Progenitor cell of endocrine pancreas (in vitro differentiated cells): ENCODE measurements around the gene MRPL2. TPM values are rescaled to one million over a fixed set of nuclear protein-coding genes. Genes with fewer than 3 reads are reported as not detected.

Experiments
- DNase-seq: peaks from one replicate; pipeline ENCODE4 v3.0.0; 2021; ENCODE audit warnings: low spot score; ENCODE audit not compliant: unreplicated experiment
- H3K27ac Mint-ChIP-seq: 2 replicates; pipeline ENCODE4 v1.8.0; 2021; ENCODE audit warnings: mild to moderate bottlenecking, moderate library complexity, mixed read lengths
- H3K27me3 Mint-ChIP-seq: 2 replicates; pipeline ENCODE4 v1.8.0; 2021; ENCODE audit warnings: mixed read lengths
- H3K36me3 Mint-ChIP-seq: 2 replicates; pipeline ENCODE4 v1.8.0; 2022; ENCODE audit warnings: mixed read lengths; ENCODE audit not compliant: insufficient read depth
- H3K4me1 Mint-ChIP-seq: 2 replicates; pipeline ENCODE4 v1.8.0; 2021; ENCODE audit warnings: low read depth, mixed read lengths
- H3K4me3 Mint-ChIP-seq: 2 replicates; pipeline ENCODE4 v1.8.0; 2021; ENCODE audit warnings: low read depth, mild to moderate bottlenecking, moderate library complexity, mixed read lengths
- H3K9me3 Mint-ChIP-seq: 2 replicates; pipeline ENCODE4 v1.8.0; 2021; ENCODE audit warnings: low read depth, mixed read lengths
- total RNA-seq: library from RNA; stranded (reverse); gene quantifications from 2 replicates; pipeline ENCODE4 v1.2.1, GENCODE V29; 2021
- TF ChIP-seq, protein P1 (sequence below): fragments of 200-600 bp; sonication (generic); IDR thresholded peaks from one replicate; pipeline ENCODE4 v1.5.0; 2021; ENCODE audit warnings: antibody characterized with exemption, mild to moderate bottlenecking; ENCODE audit not compliant: unreplicated experiment

The MRPL2 gene
- total RNA-seq, 1 donor from 2014 or later: 45.2 TPM

DNA sequence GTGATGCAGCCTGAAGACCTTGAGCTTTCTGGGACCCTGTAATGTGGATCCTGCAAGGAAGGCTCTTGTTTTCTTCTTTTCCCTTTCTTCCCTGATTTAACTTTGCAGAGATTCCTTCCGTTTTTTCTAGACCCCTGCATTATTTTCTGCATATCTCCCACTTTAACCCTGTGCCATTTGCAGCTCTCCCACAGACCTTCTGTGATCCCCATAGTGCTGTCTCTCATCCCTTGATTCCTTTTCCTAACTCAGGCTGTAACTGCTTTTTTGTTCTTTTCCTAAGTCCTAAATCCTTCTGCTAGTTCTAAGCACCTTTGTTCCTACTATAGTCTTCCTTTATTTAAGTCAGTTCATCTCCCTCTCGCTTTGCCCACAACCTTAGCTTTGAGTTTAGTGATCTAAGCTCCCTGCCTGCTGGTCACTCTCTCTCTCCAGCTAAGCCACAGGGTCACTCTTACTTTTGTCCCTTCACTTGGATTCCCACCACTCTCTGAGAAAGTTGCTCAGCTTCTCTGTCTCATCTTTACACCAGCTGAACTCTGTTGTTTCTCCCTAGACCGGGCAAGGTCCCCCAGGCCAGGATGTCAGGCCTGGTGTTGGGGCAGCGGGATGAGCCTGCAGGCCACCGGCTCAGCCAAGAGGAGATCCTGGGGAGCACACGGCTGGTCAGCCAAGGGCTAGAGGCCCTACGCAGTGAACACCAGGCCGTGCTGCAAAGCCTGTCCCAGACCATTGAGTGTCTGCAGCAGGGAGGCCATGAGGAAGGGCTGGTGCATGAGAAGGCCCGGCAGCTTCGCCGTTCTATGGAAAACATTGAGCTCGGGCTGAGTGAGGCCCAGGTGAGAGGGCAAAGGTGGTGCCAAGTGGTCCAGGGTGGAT lies 1.8 kb upstream of the MRPL2 start:
- TF ChIP-seq, protein P1, sequence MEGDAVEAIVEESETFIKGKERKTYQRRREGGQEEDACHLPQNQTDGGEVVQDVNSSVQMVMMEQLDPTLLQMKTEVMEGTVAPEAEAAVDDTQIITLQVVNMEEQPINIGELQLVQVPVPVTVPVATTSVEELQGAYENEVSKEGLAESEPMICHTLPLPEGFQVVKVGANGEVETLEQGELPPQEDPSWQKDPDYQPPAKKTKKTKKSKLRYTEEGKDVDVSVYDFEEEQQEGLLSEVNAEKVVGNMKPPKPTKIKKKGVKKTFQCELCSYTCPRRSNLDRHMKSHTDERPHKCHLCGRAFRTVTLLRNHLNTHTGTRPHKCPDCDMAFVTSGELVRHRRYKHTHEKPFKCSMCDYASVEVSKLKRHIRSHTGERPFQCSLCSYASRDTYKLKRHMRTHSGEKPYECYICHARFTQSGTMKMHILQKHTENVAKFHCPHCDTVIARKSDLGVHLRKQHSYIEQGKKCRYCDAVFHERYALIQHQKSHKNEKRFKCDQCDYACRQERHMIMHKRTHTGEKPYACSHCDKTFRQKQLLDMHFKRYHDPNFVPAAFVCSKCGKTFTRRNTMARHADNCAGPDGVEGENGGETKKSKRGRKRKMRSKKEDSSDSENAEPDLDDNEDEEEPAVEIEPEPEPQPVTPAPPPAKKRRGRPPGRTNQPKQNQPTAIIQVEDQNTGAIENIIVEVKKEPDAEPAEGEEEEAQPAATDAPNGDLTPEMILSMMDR: no peak
- H3K36me3 Mint-ChIP-seq: peaks cover 8% of the 10 kb centered on the region
- H3K4me1 Mint-ChIP-seq: peaks cover 24% of the 10 kb centered on the region
- H3K27me3 Mint-ChIP-seq: no peaks in the 10 kb centered on the region
- peak overlapping the region; percentile 98 for H3K4me3 Mint-ChIP-seq
- H3K27ac Mint-ChIP-seq: peak overlapping the region; percentile 99
- no peaks in the 10 kb centered on the region for H3K9me3 Mint-ChIP-seq
- DNase-seq: no peak

DNA sequence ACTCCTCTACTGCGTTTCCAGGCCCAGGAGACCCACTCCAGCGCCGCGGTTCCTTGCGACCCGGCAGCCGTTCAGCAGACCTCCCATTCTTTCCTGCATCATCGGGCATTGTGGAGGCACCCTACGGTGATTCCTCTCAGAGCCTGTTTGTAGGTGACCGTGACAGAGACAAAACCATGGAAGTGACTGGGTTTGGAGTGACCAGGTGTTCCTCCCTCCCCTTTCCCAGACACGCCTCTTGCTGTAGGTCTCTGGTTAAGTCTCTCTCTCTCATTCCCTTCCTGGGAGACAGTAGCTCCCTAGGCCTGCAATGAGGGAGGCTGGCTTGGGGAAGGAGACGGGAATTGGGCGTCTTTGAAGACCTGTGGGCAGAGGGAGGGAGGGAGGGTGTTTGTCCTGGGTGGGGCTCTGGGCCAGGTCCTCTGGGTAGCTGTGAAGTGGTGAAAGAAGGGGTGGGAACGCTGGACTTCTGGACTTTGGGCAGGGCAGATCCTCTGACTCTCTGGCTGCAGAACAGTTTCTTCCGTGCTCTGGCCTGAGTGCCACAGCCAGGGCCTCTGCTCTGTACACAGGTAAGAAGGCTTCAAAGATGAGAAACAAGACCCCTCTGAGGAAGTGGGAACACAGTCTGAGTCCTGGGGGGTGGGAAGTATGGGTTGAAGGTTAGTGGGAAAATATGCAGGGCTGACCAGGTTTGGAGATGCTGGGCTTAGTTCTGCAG lies 960 bp upstream of the MRPL2 start:
- peaks cover 6% of the 10 kb centered on the region for H3K36me3 Mint-ChIP-seq
- no peaks in the 10 kb centered on the region for H3K27me3 Mint-ChIP-seq
- no peaks in the 10 kb centered on the region for H3K9me3 Mint-ChIP-seq
- H3K27ac Mint-ChIP-seq: peak overlapping the region; percentile 99
- H3K4me3 Mint-ChIP-seq: peak overlapping the region; percentile 98
- TF ChIP-seq, protein P1: no peak
- DNase-seq: no peak
- peaks cover 24% of the 10 kb centered on the region for H3K4me1 Mint-ChIP-seq

DNA sequence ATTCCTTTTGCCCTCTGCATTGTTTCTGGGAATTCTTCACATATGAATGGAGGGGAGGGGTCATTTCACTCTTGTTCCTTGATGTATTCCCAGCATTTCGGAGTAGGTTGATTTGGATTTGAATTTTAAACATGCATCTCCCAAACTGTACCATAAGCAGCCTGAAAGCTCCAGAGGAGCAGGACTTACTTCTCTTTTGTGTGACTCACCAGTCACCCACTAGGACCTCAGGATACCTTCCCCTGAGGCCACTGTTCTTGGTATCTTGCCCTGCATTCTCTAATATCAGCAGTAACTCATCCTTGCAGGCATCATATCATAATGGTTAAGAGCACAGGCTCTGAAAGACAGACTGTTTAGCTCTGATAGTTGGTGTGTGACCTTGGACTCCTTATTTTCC lies 703 bp downstream of the MRPL2 start:
- TF ChIP-seq, protein P1: no peak
- peaks cover 27% of the 10 kb centered on the region for H3K4me1 Mint-ChIP-seq
- no peaks in the 10 kb centered on the region for H3K9me3 Mint-ChIP-seq
- H3K27ac Mint-ChIP-seq: peak overlapping the region; percentile 99
- H3K27me3 Mint-ChIP-seq: no peaks in the 10 kb centered on the region
- DNase-seq: no peak
- H3K4me3 Mint-ChIP-seq: peak overlapping the region; percentile 98
- peaks cover 2% of the 10 kb centered on the region for H3K36me3 Mint-ChIP-seq

DNA sequence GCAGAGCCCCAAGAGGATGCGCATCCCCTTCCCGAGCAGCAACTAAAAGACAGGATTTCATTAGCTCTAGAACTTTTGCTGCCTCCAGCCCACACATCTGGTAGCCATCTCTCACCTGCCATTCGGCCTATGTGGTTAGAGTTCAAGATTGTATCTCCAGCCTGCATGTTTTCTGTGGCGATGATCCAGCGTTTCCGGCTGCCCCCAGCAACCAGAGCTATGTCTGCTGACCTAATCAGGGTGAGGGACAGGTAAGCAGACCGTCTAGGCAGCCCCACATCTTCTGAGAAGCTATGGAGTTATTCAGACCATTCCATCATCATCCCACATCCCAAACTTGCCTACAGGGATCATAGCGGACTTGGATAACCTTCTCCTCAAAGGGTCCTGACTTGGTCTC lies 3.3 kb downstream of the MRPL2 start:
- Mint-ChIP-seq H3K27me3 (no peaks in the 10 kb centered on the region), H3K4me1 (peaks cover 40% of the 10 kb centered on the region), H3K4me3 (no peak overlapping the region), H3K27ac (no peak overlapping the region), H3K36me3 (peaks cover 6% of the 10 kb centered on the region), H3K9me3 (no peaks in the 10 kb centered on the region)
- TF ChIP-seq, protein P1: no peak
- DNase-seq: no peak

DNA sequence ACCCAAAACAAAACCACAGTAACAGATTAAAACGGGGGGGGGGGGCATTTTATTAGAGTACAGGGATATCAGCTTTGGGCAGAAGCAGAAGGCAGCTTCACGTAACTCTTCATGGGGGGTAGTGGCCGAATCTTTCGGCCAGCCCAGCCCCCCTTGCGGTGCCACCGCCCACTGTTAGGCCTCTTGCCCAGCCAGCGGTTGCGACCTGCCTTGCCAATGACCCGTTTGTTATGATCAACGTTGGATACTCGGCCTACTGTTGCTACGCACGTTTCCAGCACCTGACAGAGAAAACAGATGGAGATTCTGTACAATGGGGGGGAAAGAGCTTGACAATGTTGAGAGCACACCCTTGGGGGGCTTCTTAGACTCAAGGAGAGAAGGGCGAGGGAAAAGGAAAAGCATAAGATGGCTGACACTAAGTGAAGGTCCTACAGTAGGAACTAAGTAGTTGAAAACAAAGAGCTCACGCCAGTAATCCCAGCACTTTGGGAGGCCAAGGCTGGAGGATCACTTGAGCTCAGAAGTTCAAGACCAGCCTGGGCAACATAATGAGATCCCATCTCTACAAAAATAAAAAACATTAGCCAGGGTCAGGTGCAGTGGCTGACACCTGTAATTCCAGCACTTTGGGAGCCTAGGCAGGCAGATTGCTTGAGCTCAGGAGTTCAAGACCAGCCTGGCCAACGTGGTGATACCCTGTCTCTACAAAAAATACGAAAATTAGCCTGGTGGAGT lies 4.9 kb downstream of the MRPL2 start:
- Mint-ChIP-seq H3K27me3 (no peaks in the 10 kb centered on the region), H3K36me3 (peaks cover 13% of the 10 kb centered on the region), H3K9me3 (no peaks in the 10 kb centered on the region), H3K27ac (peak overlapping the region; percentile 88), H3K4me1 (peaks cover 30% of the 10 kb centered on the region), H3K4me3 (peak overlapping the region; percentile 95)
- DNase-seq: no peak
- TF ChIP-seq, protein P1: no peak
